C4-2B (cell line): Measurements from ENCODE around the gene GHR.

Experiments
- CTCF ChIP-seq: fragments of 450-650 bp; conservative IDR thresholded peaks from 2 replicates; pipeline ENCODE4 v1.5.1; 2017; ENCODE audit warnings: mild to moderate bottlenecking
- ZFX ChIP-seq: fragments of 450-650 bp; IDR thresholded peaks from 2 replicates; pipeline ENCODE4 v1.6.1; 2017

DNA sequence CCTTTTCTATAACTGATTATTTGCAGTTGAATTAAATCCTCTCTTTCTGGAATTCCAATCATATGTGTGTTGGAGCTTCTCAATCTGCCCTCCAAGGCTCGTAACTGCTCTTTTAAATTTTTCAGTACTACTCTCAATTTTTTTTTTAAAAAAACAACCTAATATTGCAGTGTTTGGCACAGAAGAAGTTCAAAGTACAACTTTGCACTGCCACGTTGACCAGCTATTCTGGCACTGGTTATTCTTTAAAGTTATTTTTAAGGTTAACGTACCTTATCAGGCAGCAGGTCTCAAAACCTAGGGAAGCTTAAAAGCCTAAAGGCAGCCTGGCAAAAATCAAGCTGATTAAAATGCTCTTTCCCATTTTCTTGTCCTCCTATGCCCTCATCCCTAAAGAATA is 120.5 kb downstream of the GHR start:
- TF ChIP-seq CTCF (no peak), ZFX (no peak)
